Measurements from ENCODE around the gene SP100. TPM values are rescaled to one million over a fixed set of nuclear protein-coding genes. Genes with fewer than 3 reads are reported as not detected.

The SP100 gene
- total RNA-seq, 1 experiment from 2014 or later, result 28.4 TPM

Small RNAs within 50 kb of the gene (small RNA-seq; reads per million reads assigned to genes)
- gene HMGB1P3, result not detected
- gene RN7SL834P, result not detected
- not detected for gene RNU6-451P

Other genes with a start within 250 kb of the SP100 start
- gene SP110, start 196.2 kb upstream of the SP100 start, total RNA-seq (2014; rRNA removed; shearing (Covaris generic)), result 10.0 and 11.9 TPM in 2 replicates
- not detected in 2 replicates for gene SP140, start 190.5 kb upstream of the SP100 start, total RNA-seq (2014; rRNA removed; shearing (Covaris generic))
- gene SP140L, start 89.0 kb upstream of the SP100 start, total RNA-seq (2014; rRNA removed; shearing (Covaris generic)), result 2.7 and 3.5 TPM in 2 replicates

Measured in HT-29 (cell line).